NT2/D1 (cell line): ENCODE results near the gene LRRC15.

Experiments
- SUZ12 ChIP-seq: IDR thresholded peaks from 2 replicates; pipeline ENCODE4 v1.6.1; 2011; ENCODE audit not compliant: insufficient read length, insufficient read depth; ENCODE audit errors: extremely low read depth
- YY1 ChIP-seq: IDR thresholded peaks from 2 replicates; pipeline ENCODE4 v1.6.1; 2011; ENCODE audit not compliant: insufficient read length, insufficient read depth
- ZNF274 ChIP-seq: IDR thresholded peaks from 2 replicates; pipeline ENCODE4 v1.6.1; 2011; ENCODE audit warnings: mild to moderate bottlenecking, low read depth, low read length

GRCh38 chr3:194315088-194315964 is 54.2 kb downstream of the LRRC15 start:
- TF ChIP-seq YY1 (no peak), SUZ12 (no peak), ZNF274 (no peak)
